ENCODE data around the gene SLC15A1.
A peak's percentile ranks its signal among the peaks of the same experiment; 100 is the strongest.
"Not testable (repeated sequence)": the region's sequence is repeated elsewhere in the genome, so short reads cannot be mapped to it uniquely, and the experiment has no call there.

SLC15A1 gene

GRCh38 chr13:98653463-98653985 lies 98.9 kb downstream of the SLC15A1 start:
- peak; percentile 40 for DNase-seq (ENCODE audit: low read depth)

- DNase-seq (ENCODE audit: low read depth): no peak
Observed at GRCh38 chr13:98652721-98653462, 99.6 kb downstream of the SLC15A1 start.

- DNase-seq (ENCODE audit: low read depth): no peak
Observed at GRCh38 chr13:98652276-98652675, 100.2 kb downstream of the SLC15A1 start.

GRCh38 chr13:98651744-98652143 lies 100.7 kb downstream of the SLC15A1 start:
- DNase-seq (ENCODE audit: low read depth): no peak

- DNase-seq (ENCODE audit: low read depth): no peak
Observed at GRCh38 chr13:98650396-98651107, 101.9 kb downstream of the SLC15A1 start.

DNA sequence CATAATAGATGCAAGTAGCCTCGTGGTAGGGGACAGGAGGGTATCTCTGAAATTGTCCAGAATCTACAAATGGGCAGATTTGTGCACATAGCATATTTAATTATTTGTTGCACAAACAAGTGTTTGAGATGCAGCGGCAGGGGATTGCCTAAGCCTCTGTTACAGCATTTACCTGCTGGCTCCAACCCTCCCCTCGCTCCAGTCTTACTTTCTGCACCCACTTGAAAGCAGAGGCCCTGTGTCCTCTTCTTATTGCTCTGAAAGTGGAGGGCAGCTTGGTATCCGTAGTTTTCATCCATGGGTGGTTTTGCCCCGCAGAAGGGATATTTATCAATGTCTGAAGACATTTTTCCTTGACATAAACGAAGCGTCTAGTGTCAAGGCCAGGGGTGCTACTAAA lies 102.6 kb downstream of the SLC15A1 start:
- DNase-seq (ENCODE audit: low read depth): no peak

DNA sequence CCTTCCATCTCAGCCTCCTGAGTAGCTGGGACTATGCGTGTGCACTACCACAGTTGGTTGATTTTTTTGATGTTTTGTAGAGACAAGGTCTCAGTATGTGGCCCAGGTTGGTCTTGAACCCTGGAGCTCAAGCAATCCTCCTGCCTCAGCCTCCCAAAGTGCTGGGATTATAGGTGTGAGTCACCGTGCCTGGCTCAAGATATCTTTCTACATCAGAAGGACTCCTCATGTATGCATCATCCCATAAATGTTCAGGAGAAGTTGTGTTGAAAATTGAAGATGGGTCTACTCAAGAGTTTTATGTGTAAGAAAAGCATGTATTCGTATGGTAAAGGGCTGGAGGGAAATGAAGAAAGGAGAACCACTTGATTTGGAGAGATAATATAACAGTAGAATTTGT lies 103.8 kb downstream of the SLC15A1 start:
- no peak for DNase-seq (ENCODE audit: low read depth)

DNA sequence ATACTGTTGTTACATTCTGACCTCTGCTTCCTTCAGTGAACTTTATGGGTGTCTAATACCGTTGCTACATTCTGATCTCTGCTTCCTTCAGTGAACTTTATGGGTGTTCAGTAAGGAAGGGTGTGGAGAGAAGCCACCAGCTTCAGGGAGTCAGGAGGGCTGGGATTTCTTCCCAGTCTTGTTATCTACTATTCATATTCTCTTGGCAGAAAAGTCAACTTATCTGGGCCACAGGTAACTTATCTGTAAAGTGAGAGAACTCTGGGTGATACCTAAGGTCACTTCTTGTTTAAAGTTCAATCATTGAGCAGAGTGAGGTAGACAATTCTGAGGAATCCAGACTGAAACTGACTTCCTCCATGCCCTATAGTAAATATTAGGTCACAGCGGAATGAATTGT lies 104.3 kb downstream of the SLC15A1 start:
- no peak for DNase-seq (ENCODE audit: low read depth)

DNA sequence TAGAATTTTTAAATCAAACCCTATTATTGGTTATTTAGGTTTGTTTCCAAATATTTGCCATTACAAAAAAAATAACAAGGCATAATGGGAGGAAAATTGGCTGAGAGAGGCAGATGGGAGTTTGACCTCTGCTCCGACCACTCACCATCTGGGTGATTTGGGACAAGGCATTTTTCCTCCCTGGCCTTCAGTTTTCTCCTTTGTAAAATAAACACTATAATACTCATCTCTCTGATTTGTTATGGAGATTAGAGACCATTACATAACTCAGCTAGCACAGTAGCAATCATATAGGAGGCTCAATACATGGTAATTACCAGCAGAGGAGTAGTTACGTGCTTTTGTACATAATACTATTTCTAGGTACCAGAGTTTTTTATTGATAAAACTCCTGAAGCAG lies 105.4 kb downstream of the SLC15A1 start:
- DNase-seq (ENCODE audit: low read depth): no peak

DNA sequence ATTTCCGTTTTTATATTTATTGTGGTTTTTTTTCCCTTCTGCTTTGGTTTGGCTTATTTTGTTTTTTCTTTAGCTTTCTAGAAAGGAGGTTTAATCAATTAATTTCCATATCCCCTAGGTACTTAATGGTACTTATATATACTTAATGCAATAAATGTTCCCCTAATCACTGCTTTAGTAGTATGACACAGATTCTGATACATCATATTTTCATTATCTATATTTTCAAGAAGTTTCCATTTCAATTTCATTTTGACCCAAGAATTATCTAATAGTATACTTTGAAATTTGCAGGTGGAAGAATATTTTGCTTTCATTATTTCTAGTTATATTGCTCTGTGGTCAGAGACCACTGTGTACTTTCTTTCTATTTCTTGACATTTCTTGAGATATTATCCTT lies 109.0 kb downstream of the SLC15A1 start:
- no peak for DNase-seq (ENCODE audit: low read depth)

GRCh38 chr13:98641075-98641474 lies 111.4 kb downstream of the SLC15A1 start:
- DNase-seq (ENCODE audit: low read depth): no peak

GRCh38 chr13:98639785-98640184 lies 112.7 kb downstream of the SLC15A1 start:
- DNase-seq (ENCODE audit: low read depth): not testable (repeated sequence)

- not testable (repeated sequence) for DNase-seq (ENCODE audit: low read depth)
Observed at GRCh38 chr13:98638352-98638751, 114.1 kb downstream of the SLC15A1 start.

Measured in GM04504 (cell line).